Urinary bladder (tissue), 4 donors: Measurements from ENCODE around the gene WNT9B. TPM values are rescaled to one million over a fixed set of nuclear protein-coding genes. Genes with fewer than 3 reads are reported as not detected.

Experiments used
- DNase-seq: peaks from one replicate; pipeline ENCODE4 v3.0.0-alpha.2; 2015; ENCODE audit errors: extremely low spot score
- H3K27ac ChIP-seq: one replicate; pipeline ENCODE4 v1.5.1; 2013; ENCODE audit warnings: low read depth, mild to moderate bottlenecking, moderate library complexity
- H3K36me3 ChIP-seq: one replicate; pipeline ENCODE4 v1.6.1; 2013; ENCODE audit warnings: mild to moderate bottlenecking, moderate library complexity; ENCODE audit not compliant: insufficient read depth
- H3K4me1 ChIP-seq: one replicate; pipeline ENCODE4 v1.6.1; 2013; ENCODE audit warnings: mild to moderate bottlenecking, moderate library complexity; ENCODE audit not compliant: insufficient read depth
- H3K4me3 ChIP-seq: one replicate; pipeline ENCODE4 v1.5.1; 2013; ENCODE audit warnings: low read depth, low read length
- WGBS: extraction: QIAGEN DNeasy Blood & Tissue Kit; methylation state at CpG from one replicate; pipeline ENCODE4 v1.1.7; 2013; 5-methylcytosine and 5-hydroxymethylcytosine counted together
- polyA plus RNA-seq: library from polyadenylated mRNA; stranded (reverse); fragments of 200-250 nt; gene quantifications from one replicate; pipeline ENCODE4 v1.2.3, GENCODE V29; 2013
- total RNA-seq: library from RNA; depleted of rRNA; stranded (reverse); fragments of >200 nt; gene quantifications from one replicate; pipeline ENCODE4 v1.2.3, GENCODE V29; 2014
- donor health status: healthy with polysubstance abuse.
- donor health status: healthy.

The WNT9B gene
- total and polyA plus RNA-seq, 2 donors: 0.48 TPM; not detected in 1

DNA sequence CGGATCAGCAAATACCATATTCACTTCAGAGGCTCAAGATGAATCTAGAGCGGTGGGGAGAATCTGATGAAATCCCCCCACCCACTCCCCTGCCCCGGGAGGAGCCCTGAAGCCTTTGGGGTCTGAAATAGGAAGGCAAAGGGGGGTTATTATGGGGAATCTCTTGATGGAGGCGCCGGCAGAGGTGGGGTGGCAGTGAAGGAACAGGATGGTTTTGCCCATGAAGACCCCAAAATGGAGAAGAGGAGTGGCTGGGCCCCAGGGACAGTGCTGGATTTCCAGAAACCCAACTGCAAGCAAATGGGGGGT is 33.5 kb upstream of the WNT9B start:
- DNase-seq: no peak

DNA sequence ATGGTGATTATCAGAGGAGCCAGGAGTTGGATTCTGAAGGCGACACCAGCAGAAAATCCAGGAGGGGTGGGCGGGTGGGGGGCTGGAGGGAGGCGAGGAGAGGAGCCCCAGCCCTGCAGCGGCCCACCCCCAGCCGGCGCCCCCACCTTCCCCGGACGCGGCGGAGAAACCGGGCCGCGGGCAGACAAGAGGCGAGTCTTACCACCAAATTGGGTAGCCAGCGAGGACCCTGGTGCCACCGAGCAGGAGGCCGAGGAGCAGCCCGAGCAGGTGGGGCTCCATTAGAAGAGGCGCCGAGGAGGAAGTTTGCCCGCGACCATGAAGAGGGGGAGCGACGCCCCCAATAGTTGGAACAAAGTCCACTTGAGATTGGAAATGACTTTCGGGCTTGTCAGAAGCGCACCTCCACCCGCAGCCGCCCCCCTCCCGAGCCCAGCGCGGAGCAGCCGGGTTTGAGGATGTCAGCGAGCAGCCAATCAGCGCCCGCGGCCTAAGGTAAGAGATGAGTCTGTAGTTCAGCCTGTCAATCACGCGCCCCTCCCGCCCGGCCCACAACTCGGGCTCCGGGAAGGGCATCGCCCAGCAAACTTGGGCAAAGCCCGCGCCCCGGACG is 33.0 kb upstream of the WNT9B start, which contains the start of gene WNT3:
WNT3 (minus strand) TSS at position 377 of the 613 bp plus-strand sequence; CDS start at position 282, 95 bp downstream.
- 2% methylated on average over 47 of the region's 47 CpGs for WGBS
- DNase-seq: no peak
- Histone ChIP-seq H3K4me1 (no peaks in the 10 kb centered on the region), H3K4me3 (peak within 1 kb of the TSS; percentile 35), H3K36me3 (no peaks in the 10 kb centered on the region), H3K27ac (no peak within 1 kb of the TSS)

More for the DNA sequence above, 33.5 kb upstream of the WNT9B start:
- no peaks in the 10 kb centered on the region for H3K36me3 ChIP-seq
- 23% methylated on average over 5 of the region's 5 CpGs for WGBS
- no peaks in the 10 kb centered on the region for H3K4me1 ChIP-seq
- H3K4me3 ChIP-seq: no peak overlapping the region
- no peak overlapping the region for H3K27ac ChIP-seq

DNA sequence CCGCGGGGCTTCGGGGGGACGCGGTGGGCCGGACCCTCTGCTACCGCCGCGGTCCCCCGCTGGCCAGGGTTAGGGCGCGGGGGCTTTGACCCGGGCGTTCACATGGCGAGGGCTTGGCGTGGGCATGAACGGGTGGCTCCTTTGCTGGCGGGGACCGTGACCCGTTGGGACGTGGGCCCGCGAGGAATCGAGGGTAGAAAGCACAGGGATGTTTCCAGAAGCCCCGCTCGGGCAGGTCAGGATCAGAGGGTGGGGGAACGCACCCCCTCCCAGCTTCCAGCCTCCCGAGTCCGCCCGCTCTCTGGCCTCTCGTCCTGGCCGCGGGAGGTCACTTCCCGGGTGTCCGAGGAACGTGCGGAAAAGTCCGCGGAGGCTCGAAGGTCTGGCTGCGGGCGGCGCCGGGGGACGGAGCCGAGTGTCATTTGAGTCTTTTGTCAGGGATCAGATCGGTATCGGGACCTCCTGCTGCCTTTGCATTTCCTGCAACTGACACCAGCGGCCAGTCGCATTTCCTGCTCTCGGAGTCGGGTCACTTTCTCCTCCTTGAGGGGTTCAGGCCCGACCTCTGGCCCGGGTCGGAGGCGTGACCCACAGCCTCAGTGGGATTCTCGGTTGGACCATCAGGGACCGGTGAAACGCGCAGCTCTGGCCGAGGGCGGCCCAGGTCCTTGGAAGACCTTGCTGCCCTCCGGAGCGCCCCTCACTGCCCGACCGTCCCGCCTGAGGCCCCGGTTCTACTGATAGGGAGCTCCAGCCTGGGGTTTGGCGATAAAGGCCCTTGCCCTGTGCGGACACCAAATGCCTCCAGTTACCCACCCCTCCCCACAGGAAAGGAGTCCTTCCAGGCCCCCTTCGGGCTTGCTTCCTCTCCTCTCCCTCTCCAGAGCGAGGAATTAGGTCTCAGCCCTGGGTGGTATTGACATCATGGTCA is 32.2 kb upstream of the WNT9B start:
- DNase-seq: no peak
- peak overlapping the region; percentile 35 for H3K4me3 ChIP-seq
- 9% methylated on average over 72 of the region's 72 CpGs for WGBS

DNA sequence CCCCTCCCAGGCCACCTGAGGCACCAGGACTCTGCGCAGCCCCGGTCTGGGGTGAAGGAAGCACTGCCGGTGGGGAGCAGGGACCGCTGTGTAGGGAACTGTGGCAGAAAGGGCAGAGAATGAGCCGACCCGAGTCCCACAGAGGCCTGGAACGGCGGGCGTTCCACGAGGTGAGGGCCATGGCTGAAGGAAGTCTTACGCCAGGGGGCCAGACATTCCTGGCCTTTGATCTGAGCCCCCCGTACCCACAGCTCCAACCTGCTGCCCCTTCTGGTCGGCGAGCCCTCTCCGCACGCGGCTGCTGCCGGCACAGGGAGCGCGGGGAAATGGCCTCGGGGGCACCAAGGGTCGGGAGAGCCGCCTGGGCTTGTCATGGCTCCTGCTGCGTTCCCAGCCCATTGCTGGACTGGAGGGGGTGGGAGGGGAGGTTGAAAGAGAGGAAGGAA is 31.5 kb upstream of the WNT9B start:
- no peaks in the 10 kb centered on the region for H3K4me1 ChIP-seq
- no peak for DNase-seq
- no peaks in the 10 kb centered on the region for H3K36me3 ChIP-seq
- no peak overlapping the region for H3K4me3 ChIP-seq
- 33% methylated on average over 24 of the region's 24 CpGs for WGBS
- H3K27ac ChIP-seq: no peak overlapping the region

More for the DNA sequence above, 32.2 kb upstream of the WNT9B start:
- no peaks in the 10 kb centered on the region for H3K36me3 ChIP-seq
- no peaks in the 10 kb centered on the region for H3K4me1 ChIP-seq
- no peak overlapping the region for H3K27ac ChIP-seq

DNA sequence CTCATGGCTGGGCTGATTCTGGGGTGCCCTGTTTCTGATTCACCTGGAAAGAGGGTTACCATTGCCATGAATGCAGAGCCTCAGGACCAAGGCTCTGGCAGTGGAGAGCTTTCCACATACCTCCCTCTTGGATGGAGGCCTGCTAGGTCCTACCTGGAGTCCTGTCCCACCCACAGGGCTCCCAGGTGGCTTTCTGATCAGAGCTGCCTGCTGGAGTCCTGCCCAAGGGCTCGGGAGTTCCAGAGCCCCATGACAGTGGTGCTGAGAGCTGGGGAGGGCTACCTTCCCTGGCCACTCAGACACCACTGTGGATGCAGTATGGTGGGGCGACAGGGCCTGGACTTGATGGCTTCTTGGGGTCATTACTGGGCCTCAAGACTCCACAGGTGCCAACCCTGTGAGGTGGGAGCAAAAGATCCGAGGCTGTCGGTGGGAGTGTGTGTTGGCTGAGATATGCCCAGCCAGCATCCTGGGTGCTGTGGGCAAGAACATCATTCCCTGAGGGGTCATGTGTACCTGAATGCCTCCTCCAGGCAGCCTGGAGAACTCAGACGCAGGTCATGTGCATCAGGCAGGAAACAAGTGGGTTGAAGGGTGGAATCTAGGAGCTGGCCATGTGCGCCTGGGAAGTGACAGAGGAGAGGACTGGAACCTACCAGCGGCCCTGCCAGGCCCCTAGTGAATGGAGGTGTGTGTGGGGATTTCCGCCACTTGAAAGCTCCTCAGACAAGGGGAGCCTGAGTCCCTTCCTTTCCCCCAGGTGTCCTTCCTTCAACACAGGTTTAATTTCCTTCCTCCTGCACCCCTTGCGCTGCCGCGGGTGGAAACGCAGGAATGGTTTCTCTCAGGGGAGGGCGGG is 30.6 kb upstream of the WNT9B start:
- Histone ChIP-seq H3K36me3 (no peaks in the 10 kb centered on the region), H3K4me3 (no peak overlapping the region), H3K27ac (no peak overlapping the region), H3K4me1 (no peaks in the 10 kb centered on the region)
- 47% methylated on average over 13 of the region's 13 CpGs for WGBS
- no peak for DNase-seq

DNA sequence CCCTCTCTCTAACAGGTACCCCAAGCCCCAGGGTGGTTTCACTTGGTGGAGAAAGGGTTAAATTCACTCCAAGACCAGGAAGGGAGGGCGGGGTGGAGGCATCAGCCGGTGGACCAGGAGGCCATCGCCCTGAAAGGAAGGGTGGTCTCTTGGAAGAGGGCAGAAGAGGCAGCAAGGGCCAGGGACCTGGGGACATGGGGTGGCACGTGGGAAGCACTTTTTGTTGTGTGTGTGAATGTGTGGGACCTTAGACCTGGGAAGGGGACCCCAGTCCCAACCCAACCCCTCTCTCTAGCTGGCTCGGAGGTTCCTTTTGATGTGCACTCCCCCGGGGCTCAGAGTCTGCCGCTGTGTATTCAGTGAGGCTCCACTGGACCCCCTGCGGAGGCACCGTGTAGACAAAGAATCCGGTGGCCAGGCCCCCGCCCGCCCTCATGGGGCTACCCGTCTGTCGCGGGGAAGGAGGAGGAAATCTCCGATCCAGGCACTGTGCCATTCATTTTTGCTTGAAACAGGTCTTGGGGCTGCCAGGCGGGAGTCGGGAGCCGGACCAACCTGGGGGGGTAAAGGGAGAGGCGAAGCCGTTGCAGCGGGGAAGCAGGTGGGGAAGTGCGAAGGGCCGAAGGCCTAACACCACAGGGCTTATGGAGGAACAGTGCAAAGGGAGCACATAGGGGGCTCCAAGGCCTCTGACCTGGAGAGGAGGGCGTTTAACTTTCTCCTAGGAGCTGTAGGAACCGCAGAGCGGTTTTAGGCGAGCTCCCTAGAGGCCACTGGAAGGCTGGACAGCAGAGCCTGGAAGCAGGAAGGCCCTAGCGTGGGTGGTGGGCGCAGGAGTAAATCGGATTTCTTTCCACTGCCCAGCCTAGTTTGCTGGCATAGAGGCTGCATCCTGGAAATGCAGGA is 29.6 kb upstream of the WNT9B start:
- Histone ChIP-seq H3K27ac (no peak overlapping the region), H3K36me3 (no peaks in the 10 kb centered on the region), H3K4me3 (no peak overlapping the region), H3K4me1 (no peaks in the 10 kb centered on the region)
- WGBS: 18% methylated on average over 31 of the region's 31 CpGs
- no peak for DNase-seq

DNA sequence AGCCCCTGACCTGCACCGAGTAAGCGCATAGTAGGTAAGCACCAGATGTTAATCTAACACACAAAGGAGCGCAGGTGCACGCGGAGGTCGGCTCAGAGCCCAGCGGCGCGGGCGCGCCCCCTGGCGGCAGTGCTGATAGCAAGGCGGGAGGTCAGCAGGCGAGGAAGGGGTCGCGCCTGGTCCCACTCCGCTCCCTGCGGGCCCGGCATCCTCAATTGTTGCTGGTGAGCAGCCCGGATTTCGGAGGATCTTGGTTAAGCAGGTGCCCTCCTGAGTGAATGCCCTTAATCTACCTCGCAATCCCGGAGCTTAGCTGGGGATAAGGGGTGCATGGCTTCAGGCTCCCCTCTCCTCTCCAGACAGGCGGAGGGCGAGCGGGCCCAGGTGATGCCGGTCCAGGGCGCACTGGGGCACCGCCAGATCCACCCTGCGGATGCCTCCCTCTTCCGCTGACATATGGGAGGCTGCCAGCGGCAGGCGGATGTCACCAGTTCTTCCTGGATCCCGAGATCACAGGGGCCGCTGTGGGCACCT is 28.9 kb upstream of the WNT9B start:
- DNase-seq: no peak
- H3K4me3 ChIP-seq: no peak overlapping the region
- 25% methylated on average over 35 of the region's 35 CpGs for WGBS
- no peaks in the 10 kb centered on the region for H3K36me3 ChIP-seq
- H3K27ac ChIP-seq: no peak overlapping the region
- H3K4me1 ChIP-seq: no peaks in the 10 kb centered on the region

DNA sequence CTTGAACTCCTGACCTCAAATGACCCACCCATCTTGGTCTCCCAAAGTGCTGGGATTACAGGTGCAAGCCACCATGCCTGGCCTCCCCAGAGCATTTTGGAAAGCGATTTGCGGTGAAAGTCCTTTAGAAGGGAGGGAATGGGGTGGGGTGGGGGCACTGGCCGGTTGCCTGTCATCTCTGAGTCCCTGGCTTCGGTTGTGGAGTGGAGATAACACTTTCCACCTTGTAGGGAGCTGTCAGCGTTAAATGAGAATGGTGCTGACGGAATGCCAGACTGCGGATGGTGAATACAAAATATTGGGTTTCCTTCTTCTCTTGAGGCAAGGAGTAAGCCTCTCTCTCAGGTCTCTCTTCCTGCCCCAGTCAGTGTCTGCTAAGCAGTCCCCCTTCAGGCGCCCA is 27.7 kb upstream of the WNT9B start:
- Histone ChIP-seq H3K4me1 (no peaks in the 10 kb centered on the region), H3K36me3 (no peaks in the 10 kb centered on the region), H3K27ac (no peak overlapping the region), H3K4me3 (no peak overlapping the region)
- 68% methylated on average over 8 of the region's 8 CpGs for WGBS
- no peak for DNase-seq

DNA sequence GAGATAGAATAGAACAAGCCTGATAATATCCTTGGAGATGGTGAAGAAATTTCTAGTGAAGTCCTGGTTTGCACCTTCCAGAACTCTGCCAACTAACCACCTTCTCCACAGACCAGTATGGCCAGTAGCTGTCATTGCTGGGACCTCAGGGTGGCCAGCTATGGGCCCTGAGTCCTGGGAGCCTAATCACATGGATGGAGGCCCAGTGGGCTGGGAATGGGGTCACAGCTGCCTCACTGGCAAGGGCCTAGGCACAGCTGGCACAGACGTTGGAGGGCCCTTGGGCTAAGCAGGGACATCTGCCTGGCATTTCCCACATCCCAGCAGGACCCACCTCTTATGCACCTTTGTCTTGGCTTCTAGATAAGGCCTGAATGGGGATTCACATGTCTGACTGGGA is 25.3 kb upstream of the WNT9B start:
- H3K27ac ChIP-seq: no peak overlapping the region

DNA sequence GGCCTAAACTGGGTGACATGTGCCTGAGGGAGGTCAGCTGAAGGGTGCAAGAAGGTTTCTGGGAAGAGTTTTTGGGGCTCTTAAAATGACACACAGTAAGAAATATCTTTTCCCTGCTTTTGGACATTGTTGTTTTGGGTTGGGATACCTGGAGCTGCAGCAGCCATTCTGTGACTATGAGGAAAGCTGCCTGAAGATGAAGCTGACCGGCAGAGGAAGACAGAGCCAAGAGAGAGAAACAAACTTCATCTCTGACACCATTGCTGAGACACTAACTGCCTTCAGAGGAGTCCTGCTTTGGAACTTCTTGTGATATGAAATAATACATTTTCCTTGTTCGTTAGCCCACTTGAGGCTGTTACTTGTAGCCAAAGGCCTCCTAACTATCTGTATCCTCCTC is 24.1 kb upstream of the WNT9B start:
- Histone ChIP-seq H3K4me1 (no peaks in the 10 kb centered on the region), H3K27ac (no peak overlapping the region), H3K36me3 (no peaks in the 10 kb centered on the region), H3K4me3 (no peak overlapping the region)
- 86% methylated on average over 2 of the region's 2 CpGs for WGBS
- no peak for DNase-seq

More for the DNA sequence above, 25.3 kb upstream of the WNT9B start:
- no peak overlapping the region for H3K4me3 ChIP-seq
- H3K4me1 ChIP-seq: no peaks in the 10 kb centered on the region
- H3K36me3 ChIP-seq: no peaks in the 10 kb centered on the region
- WGBS: 65% methylated on average over 1 of the region's 1 CpG
- DNase-seq: no peak

DNA sequence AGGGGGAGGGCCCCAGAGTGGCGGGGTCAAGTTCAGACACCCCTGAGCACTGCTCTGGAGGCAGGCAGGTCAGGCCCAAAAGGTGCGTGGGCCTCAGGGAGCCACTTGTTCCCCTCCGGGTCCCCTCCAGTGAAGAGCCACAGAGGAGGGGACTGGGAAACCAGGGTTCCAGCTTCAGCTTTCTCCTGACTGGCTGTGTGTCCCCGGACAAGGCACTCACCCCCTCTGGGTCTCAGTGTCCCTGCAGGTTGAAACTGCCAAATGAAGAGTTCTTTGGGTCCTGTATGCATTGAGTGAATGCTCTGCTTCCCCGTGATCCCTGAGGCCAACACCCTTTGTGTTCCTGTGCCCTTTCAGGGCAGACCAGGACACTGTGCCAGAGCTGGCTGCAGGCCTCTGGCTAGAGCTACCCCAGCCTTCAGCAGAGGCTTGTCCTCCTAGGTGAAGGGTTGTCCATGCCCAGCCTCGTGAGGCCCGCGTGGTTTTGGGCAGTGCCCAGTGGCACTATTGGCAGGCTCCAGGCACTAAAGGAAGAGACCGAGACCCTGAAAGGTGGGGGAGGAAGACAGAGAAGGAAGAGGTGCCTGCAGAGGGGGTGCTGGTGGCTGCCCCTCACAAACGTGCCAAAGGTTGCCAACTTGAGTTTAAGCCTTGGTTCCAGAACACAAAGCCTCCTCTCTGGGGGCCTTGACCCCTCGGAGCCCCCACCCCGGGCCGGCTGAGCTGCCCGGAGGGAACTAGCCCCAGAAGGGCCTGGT is 19.6 kb upstream of the WNT9B start:
- Histone ChIP-seq H3K27ac (no peak overlapping the region), H3K36me3 (no peaks in the 10 kb centered on the region), H3K4me1 (no peaks in the 10 kb centered on the region), H3K4me3 (no peak overlapping the region)
- 68% methylated on average over 14 of the region's 14 CpGs for WGBS
- DNase-seq: no peak

DNA sequence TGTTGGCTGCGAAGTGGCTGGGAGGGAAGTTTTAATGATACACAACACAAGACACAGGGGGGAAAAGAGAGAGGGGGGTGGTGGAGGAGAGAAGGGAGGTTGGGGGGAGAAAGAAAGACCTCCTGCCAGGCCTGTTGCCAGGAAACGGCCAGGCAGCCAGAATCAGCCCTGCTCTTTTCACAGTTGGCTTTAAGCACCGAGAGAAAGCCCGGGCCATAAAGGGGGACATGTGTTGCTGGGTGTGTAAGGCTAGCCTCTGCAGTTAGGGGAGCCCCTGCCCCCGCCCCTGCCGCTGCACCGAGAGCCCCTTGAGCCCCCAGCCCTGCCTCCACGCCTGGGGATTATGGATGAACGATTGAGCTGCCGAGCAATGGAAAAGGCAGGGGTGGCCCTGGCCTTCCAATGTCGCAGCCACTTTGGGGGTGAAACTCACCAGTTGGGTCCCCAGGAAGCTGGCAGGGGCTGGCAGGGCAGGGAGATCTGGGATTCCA is 19.0 kb upstream of the WNT9B start:
- Histone ChIP-seq H3K36me3 (no peaks in the 10 kb centered on the region), H3K27ac (no peak overlapping the region), H3K4me3 (no peak overlapping the region), H3K4me1 (no peaks in the 10 kb centered on the region)
- 44% methylated on average over 11 of the region's 11 CpGs for WGBS
- no peak for DNase-seq
